KOPT-K1 (cell line): Measurements from ENCODE around the gene CA12.
"Not testable (repeated sequence)": the region's sequence is repeated elsewhere in the genome, so short reads cannot be mapped to it uniquely, and the experiment has no call there.

Experiments
- H3K27ac ChIP-seq: fragments of 200-600 bp; sonication (generic); 2 replicates; pipeline ENCODE4 v1.5.1; 2016; ENCODE audit warnings: antibody characterized with exemption, mild to moderate bottlenecking, low read depth, low read length; ENCODE audit not compliant: poor library complexity, severe bottlenecking
- H3K36me3 ChIP-seq: fragments of 200-600 bp; sonication (generic); 2 replicates; pipeline ENCODE4 v1.5.1; 2017; ENCODE audit warnings: antibody characterized with exemption, mild to moderate bottlenecking, low read length, moderate library complexity; ENCODE audit not compliant: insufficient read depth
- H3K9me3 ChIP-seq: fragments of 200-600 bp; sonication (generic); 2 replicates; pipeline ENCODE4 v1.5.1; 2017; ENCODE audit warnings: antibody characterized with exemption, low read length, mild to moderate bottlenecking; ENCODE audit not compliant: insufficient read depth, poor library complexity, severe bottlenecking

The CA12 gene

GRCh38 chr15:63329567-63330350 lies 51.9 kb downstream of the CA12 start:
- Histone ChIP-seq H3K27ac (no peak overlapping the region), H3K9me3 (no peaks in the 10 kb centered on the region), H3K36me3 (no peaks in the 10 kb centered on the region)

- no peak overlapping the region for H3K27ac ChIP-seq
- H3K36me3 ChIP-seq, result no peaks in the 10 kb centered on the region
- no peaks in the 10 kb centered on the region for H3K9me3 ChIP-seq
Measured at GRCh38 chr15:63327648-63328421, 53.8 kb downstream of the CA12 start.

GRCh38 chr15:63324770-63325169 lies 56.9 kb downstream of the CA12 start:
- Histone ChIP-seq H3K27ac (no peak overlapping the region), H3K9me3 (no peaks in the 10 kb centered on the region), H3K36me3 (no peaks in the 10 kb centered on the region)

GRCh38 chr15:63323798-63324563 lies 57.7 kb downstream of the CA12 start:
- no peak overlapping the region for H3K27ac ChIP-seq
- H3K9me3 ChIP-seq, result no peaks in the 10 kb centered on the region
- H3K36me3 ChIP-seq, result no peaks in the 10 kb centered on the region

- Histone ChIP-seq H3K9me3 (no peaks in the 10 kb centered on the region), H3K27ac (no peak overlapping the region), H3K36me3 (no peaks in the 10 kb centered on the region)
Measured at GRCh38 chr15:63322541-63322940, 59.1 kb downstream of the CA12 start.

GRCh38 chr15:63321462-63321861 lies 60.2 kb downstream of the CA12 start:
- Histone ChIP-seq H3K27ac (no peak overlapping the region), H3K9me3 (no peaks in the 10 kb centered on the region), H3K36me3 (no peaks in the 10 kb centered on the region)

GRCh38 chr15:63320981-63321380 lies 60.7 kb downstream of the CA12 start:
- H3K27ac ChIP-seq, H3K36me3 ChIP-seq, H3K9me3 ChIP-seq: not testable (repeated sequence)

GRCh38 chr15:63320446-63320845 lies 61.2 kb downstream of the CA12 start:
- not testable (repeated sequence) for H3K9me3 ChIP-seq, H3K36me3 ChIP-seq, H3K27ac ChIP-seq

- H3K9me3 ChIP-seq, result no peaks in the 10 kb centered on the region
- H3K27ac ChIP-seq, result no peak overlapping the region
- H3K36me3 ChIP-seq, result no peaks in the 10 kb centered on the region
Measured at GRCh38 chr15:63319065-63319464, 62.6 kb downstream of the CA12 start.

- Histone ChIP-seq H3K36me3 (no peaks in the 10 kb centered on the region), H3K27ac (no peak overlapping the region), H3K9me3 (no peaks in the 10 kb centered on the region)
Measured at GRCh38 chr15:63318344-63318743, 63.3 kb downstream of the CA12 start.

GRCh38 chr15:63314409-63314808 lies 67.2 kb downstream of the CA12 start:
- H3K9me3 ChIP-seq, result no peaks in the 10 kb centered on the region
- no peaks in the 10 kb centered on the region for H3K36me3 ChIP-seq
- no peak overlapping the region for H3K27ac ChIP-seq

GRCh38 chr15:63313825-63314224 lies 67.8 kb downstream of the CA12 start:
- no peak overlapping the region for H3K27ac ChIP-seq
- no peaks in the 10 kb centered on the region for H3K9me3 ChIP-seq
- no peaks in the 10 kb centered on the region for H3K36me3 ChIP-seq

- Histone ChIP-seq H3K36me3 (no peaks in the 10 kb centered on the region), H3K9me3 (no peaks in the 10 kb centered on the region), H3K27ac (no peak overlapping the region)
Measured at GRCh38 chr15:63312286-63312685, 69.4 kb downstream of the CA12 start.

GRCh38 chr15:63310646-63311045 lies 71.0 kb downstream of the CA12 start:
- H3K9me3 ChIP-seq, result no peaks in the 10 kb centered on the region
- H3K27ac ChIP-seq, result no peak overlapping the region
- H3K36me3 ChIP-seq, result peaks cover 5% of the 10 kb centered on the region; the same call in 1 of the 2 replicates

GRCh38 chr15:63308947-63309346 lies 72.7 kb downstream of the CA12 start:
- H3K36me3 ChIP-seq, result peaks cover 5% of the 10 kb centered on the region; the same call in 1 of the 2 replicates
- H3K9me3 ChIP-seq, result no peaks in the 10 kb centered on the region
- no peak overlapping the region for H3K27ac ChIP-seq
